NCI-H146 treated with DMSO at 0.1 percent for 48 hours (cell line): ENCODE results near the gene HDAC3.
"Not testable (repeated sequence)": the region's sequence is repeated elsewhere in the genome, so short reads cannot be mapped to it uniquely, and the experiment has no call there.

Source experiments
- DNase-seq: peaks from one replicate; lab custom pipeline; 2025; ENCODE audit not compliant: unreplicated experiment; lab: John Stamatoyannopoulos, UW

Gene HDAC3

GRCh38 chr5:141636106-141636412 lies 590 bp downstream of the HDAC3 start:
- no peak for DNase-seq

DNA sequence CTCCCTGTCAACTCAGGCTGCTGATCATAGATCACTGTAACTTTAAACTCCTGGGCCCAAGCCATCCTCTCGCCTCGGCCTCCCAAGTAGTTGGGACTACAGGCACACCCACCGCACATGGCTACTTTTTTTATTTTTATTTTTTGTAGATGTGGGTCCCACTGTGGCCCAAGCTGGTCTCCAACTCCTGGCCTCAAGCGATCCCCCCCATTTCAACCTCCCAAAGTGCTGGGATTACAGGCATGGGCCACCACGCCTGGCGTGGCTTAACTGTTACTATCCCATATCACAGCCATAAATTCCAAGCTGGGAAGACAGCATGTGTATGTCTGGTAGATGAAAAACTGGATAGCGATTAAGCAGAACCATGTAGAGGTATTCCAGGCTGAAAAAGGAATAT lies 1.0 kb downstream of the HDAC3 start:
- no peak for DNase-seq

- DNase-seq = no peak
Measured at GRCh38 chr5:141634720-141635119, 1.9 kb downstream of the HDAC3 start.

- no peak for DNase-seq
Measured at GRCh38 chr5:141633871-141634561, 2.6 kb downstream of the HDAC3 start.

DNA sequence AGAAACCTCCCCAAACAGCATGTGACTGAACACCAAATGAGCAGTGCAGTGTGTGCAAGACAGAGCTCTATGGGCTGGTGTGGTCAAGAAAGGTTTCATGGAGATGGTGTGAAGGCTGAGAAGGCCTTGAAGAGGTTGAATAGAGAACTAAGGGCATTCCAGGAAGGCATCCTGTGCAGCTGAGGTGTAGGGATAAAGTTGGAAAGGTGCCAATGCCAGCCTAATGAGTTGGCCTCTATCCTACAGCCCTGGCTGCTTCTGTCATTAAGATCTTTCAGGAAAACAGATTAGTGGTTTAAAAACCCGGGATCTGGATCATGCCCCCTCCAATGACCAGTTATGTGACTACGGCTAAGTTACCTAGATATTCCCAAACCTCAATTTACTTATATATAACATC lies 4.0 kb downstream of the HDAC3 start:
- DNase-seq = no peak

DNA sequence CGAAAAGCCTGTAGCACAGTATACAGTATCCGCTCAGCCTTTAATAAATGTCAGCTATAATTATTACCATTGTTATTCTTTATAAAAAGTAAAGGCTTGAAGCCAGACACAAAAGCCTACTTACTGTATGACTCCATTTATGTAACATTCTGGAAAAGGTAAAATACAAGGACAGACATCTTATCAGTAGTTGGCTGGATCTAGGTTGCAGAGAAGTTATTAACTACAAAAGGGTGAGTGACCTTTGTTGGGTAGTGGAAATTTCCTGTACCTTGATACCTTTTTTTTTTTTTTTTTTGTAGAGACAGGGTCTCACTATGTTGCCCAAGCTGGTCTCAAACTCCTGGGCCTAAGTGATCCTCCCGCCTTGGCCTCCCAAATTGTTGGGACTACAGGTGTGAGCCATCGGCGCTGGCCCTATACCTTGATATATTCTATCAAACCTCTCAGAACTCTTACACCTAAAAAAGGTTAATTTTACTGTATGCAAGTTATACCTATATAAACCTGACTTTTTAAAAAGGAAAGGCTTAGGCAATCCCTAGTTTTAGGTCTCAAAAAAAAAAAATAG lies 6.0 kb downstream of the HDAC3 start:
- no peak for DNase-seq

DNA sequence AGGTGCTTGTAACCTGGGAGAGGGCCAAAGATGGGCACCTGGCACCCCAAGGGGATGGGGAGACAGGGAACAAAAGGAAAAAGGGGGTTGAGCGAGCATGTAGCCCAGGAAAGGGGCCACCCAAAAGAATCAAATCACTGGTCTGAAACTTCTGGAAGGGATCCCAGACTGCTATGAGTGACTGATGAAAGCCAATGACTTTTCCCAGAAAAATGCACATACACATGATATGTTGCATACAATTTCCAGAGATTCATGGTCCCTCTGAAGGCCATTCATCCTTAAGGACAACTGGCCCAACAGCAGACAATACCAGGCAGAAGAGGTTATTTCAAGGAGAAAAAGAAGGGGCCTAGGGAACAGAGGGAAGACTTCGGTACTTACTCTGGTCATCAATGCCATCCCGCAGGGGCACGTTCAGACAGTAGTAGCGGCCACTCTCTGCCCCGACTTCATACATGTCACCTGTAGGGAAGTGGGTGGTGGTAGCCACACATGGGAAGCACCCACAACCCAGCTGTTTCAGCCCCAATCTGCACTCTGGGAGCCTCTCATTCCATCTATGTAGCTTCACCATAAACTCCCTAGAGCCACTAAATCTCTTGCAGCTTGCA lies 8.4 kb downstream of the HDAC3 start:
- DNase-seq = no peak

DNA sequence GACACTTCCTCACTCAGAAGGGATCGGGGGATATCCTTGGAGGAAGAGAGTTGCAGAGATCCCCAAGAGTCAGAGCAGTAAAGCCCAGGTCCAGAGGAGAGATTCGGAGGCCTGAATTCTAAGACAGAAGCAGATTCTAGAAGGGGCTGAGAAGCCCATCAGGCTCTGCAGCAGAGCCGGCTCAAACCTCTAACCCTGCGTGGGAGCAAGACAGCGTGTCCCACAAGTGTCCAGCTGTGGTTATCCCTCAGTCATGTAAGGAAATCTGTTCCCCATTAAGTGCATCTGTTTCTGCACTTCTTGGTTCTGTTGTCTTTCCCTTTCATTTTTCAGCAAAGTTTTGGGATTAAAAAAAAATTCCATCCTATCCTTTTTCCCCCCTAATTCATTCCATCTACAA lies 13.0 kb downstream of the HDAC3 start:
- no peak for DNase-seq

- DNase-seq = no peak
Measured at GRCh38 chr5:141623186-141623585, 13.5 kb downstream of the HDAC3 start.

GRCh38 chr5:141618804-141619554 lies 17.7 kb downstream of the HDAC3 start, which contains the start of gene DIAPH1:
TSS of gene DIAPH1 (minus strand) at chr5:141619000. CDS start at chr5:141618914, 86 bp downstream.
- DNase-seq = peak; percentile 87

- peak; percentile 32 for DNase-seq
Measured at GRCh38 chr5:141618030-141618803, 18.4 kb downstream of the HDAC3 start.

- no peak for DNase-seq
Measured at GRCh38 chr5:141617682-141618029, 19.0 kb downstream of the HDAC3 start.

DNA sequence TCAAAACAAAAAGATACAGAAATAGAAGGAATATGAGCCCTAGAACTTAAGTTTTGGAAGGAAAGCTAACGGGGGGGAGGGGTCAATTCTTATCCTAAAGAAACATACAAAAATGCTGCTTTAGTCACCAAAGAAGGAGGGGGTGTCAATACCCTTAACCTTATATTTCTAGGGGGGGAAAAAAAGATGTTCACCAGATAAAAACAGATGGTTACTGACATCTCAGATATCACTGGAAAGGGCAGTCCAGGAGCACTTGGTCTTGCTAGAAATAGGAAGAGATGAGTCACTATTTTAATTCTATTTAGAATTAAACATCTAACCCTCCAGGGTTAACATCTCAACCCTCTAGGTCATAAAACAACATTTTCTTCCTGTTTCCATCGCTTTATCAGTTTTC lies 19.5 kb downstream of the HDAC3 start:
- DNase-seq = no peak

GRCh38 chr5:141615991-141616720 lies 20.5 kb downstream of the HDAC3 start:
- DNase-seq = no peak

DNA sequence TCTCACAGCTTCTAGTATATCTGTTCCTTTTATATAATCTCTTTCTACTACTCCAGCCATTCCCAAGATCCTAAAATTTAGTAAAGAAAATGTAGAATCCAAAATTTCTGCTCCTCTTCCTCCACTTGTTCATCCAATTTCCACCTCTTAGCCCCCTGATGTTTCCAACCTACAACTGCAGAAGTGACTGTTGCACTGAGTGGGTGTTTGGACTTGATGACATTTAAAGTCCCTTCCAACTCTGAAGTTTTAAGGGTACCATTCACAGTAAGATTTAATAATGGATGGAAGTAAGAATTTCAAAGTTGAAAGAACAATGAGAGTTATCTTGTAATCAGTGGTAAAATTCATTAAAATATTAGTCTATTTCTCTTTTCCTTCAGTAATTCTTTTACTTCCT lies 23.3 kb downstream of the HDAC3 start:
- DNase-seq = no peak

GRCh38 chr5:141611289-141611688 lies 25.4 kb downstream of the HDAC3 start:
- no peak for DNase-seq

DNA sequence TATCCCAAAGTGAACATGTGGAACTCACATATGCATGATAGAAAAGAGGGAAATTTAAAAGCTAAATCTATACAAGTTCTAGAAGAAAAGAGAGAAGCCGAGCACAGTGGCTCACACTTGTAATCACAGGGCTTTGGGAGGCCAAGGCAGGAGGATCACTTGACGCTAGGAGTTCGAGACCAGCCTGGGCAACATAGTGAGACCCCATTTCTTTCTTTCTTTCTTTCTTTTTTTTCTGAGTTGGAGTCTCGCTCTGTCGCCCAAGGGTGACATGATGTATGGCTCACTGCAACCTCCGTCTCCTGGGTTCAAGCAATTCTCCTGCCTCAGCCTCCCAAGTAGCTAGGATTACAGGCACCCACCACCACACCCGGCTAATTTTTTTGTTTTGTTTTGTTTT lies 26.7 kb downstream of the HDAC3 start:
- DNase-seq = not testable (repeated sequence)

GRCh38 chr5:141609044-141609443 lies 27.6 kb downstream of the HDAC3 start:
- DNase-seq = no peak

DNA sequence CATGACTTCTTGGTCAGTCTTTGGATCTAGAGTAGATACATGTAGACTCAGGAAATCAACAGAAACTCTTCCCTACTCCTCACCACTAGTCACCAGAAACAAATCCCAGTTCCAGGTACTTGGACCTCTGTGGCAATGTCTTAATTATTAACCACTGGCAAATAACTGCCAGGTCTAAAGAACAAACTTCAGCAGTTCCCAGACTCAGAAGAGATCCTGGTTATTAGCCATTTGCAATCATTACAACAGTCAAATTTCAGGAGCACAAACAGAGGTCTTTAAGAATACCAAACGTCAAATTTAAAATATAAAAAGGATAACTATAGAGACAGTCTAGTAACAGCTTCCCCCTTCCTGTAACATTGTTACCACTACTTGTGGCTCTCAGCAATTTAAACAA lies 28.1 kb downstream of the HDAC3 start:
- no peak for DNase-seq

DNA sequence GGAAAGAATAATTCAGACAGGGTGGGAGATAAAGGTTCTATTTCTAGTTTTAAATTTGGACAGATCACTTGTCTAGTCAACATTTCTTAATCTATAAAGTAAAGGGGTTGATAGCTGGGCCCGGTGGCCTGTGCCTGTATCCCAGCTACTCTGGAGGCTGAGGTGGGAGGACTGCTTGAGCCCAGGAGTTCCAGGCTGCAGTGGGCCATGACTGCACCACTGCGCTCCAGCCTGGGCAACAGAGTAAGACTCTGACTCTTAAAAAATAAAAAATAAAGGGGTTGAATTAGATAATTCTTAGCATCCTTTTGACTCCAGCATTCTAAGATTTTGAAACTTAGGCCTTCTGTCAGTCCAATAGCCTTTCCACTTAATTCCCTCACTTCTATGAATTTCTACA lies 28.6 kb downstream of the HDAC3 start:
- DNase-seq = no peak
